Measurements from ENCODE around the gene MYBL2. TPM values are rescaled to one million over a fixed set of nuclear protein-coding genes. Genes with fewer than 3 reads are reported as not detected.

MYBL2 gene
- total RNA-seq, 1 donor from 2014 or later: 1.7 TPM

DNA sequence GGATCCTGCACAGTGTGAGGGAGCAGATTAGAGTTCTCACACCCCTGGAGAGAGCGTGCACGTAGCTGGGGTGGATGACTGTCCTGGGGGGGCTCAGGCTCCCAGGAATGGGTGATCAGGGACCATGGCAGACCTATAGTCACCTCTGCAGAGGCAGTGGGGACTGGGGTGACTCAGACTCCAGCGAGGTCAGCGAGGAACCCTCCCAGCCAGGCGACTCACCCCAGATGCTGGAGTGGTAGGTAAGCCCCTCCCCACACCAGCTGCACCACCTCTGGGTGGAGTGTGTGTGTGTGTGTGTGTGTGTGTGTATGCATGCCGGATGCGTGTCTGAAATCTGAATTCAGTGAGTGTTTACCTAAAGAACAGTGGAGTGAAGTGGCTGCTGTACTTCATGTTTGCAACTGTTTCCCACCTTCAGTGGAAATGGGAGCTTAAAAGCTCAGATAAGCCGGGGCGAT lies 77.3 kb downstream of the MYBL2 start:
- TF ChIP-seq, protein P1, sequence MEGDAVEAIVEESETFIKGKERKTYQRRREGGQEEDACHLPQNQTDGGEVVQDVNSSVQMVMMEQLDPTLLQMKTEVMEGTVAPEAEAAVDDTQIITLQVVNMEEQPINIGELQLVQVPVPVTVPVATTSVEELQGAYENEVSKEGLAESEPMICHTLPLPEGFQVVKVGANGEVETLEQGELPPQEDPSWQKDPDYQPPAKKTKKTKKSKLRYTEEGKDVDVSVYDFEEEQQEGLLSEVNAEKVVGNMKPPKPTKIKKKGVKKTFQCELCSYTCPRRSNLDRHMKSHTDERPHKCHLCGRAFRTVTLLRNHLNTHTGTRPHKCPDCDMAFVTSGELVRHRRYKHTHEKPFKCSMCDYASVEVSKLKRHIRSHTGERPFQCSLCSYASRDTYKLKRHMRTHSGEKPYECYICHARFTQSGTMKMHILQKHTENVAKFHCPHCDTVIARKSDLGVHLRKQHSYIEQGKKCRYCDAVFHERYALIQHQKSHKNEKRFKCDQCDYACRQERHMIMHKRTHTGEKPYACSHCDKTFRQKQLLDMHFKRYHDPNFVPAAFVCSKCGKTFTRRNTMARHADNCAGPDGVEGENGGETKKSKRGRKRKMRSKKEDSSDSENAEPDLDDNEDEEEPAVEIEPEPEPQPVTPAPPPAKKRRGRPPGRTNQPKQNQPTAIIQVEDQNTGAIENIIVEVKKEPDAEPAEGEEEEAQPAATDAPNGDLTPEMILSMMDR (IDR thresholded peaks at IDR 0.05): no peak
- TF ChIP-seq POLR2A (IDR thresholded peaks at IDR 0.05) (no peak), POLR2AphosphoS5 (IDR thresholded peaks at IDR 0.05; ENCODE audit: insufficient read depth in 1 of 2, low read depth in 1 of 2) (no peak)
- H3K4me3 ChIP-seq: no peak overlapping the region
- H3K4me1 ChIP-seq: no peaks in the 10 kb centered on the region
- no peak for DNase-seq (ENCODE audit: extremely low spot score in 2 of 2)
- intact Hi-C loops (cut with DNase I): no loop called here
- no peaks in the 10 kb centered on the region for H3K9me3 ChIP-seq
- no peaks in the 10 kb centered on the region for H3K27me3 ChIP-seq
- H3K27ac ChIP-seq: no peak overlapping the region
- H3K36me3 ChIP-seq: no peaks in the 10 kb centered on the region

DNA sequence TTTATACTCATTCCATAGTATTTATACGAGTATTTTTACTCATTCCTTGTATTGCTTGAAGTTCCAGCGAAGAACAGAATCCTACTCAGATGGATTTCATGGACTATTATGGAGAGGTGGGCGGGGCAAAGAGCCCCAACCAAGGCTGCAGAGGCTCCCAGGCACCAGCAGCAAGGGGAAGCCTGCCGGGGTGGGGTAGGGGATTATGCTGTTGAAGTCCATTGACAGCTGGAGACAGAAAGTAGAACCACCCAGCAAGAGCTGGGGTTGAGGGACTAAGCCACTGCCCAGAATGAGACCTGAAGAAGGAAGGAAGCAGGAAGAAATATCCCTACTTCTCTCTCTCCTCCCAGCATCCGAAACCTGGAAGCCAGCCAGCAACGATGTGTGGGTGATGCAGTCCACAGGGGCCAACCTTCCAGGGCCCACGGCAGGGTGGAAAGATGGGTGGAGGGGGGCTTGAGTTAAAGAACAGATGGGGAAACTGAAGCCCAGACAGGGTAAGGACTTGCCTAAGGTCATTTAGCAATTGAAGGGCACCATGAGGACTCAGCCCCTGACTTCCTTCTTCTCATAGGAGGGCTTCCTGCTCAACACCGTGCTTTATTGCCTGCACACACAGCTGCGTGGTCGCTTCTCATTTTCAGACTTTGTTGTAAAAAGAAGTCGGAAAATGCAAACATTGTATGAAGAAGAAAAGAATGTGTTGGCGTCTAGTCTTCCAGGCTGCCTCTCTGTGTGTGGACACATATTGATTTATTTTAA lies 78.2 kb downstream of the MYBL2 start:
- Histone ChIP-seq H3K36me3 (no peaks in the 10 kb centered on the region), H3K4me3 (no peak overlapping the region), H3K27me3 (no peaks in the 10 kb centered on the region), H3K4me1 (no peaks in the 10 kb centered on the region), H3K27ac (no peak overlapping the region), H3K9me3 (no peaks in the 10 kb centered on the region)
- TF ChIP-seq, protein P1 (IDR thresholded peaks at IDR 0.05): no peak
- TF ChIP-seq POLR2AphosphoS5 (IDR thresholded peaks at IDR 0.05; ENCODE audit: insufficient read depth in 1 of 2, low read depth in 1 of 2): no peak
- TF ChIP-seq POLR2A (IDR thresholded peaks at IDR 0.05): no peak
- intact Hi-C loops (cut with DNase I): no loop called here
- no peak for DNase-seq (ENCODE audit: extremely low spot score in 2 of 2)

DNA sequence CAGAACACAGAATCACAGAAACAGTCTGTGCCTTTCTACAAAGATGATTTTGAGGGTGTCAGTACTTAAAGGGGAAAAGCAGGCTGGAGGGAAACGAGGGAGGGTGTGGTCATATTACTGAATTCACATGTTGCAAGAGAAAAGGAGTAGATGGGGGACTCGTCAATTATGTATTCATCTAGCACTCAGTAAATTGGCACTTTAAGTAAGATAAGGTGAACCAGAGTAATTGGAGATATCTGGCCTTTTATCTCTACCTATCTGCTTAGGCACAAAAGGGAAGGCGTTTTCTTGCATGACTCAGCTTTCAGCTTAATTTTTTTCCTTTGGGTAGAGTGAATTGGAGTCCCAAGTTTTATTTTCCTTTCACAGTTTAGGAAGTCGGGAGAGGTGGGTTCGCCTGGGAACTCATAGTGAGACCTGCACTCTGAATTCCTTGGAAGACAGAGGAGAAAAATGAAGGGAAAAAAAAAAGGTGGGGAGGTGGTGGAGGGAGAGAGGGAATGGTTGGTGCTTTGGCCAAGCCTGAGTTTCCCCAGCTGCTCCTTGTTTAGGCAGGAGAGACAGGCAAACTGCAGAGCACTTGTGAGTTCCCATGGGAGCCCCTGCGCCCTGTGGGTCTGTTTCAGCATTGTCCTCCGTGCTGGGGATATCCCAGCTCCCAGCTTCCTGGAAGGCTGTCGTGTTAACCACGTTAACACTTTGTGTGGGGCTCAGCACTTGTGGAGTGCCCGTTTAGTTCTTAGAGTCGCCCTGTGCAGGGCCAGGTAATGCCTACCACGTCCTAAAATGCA lies 79.6 kb downstream of the MYBL2 start:
- no peak for TF ChIP-seq POLR2A (IDR thresholded peaks at IDR 0.05)
- TF ChIP-seq POLR2AphosphoS5 (IDR thresholded peaks at IDR 0.05; ENCODE audit: insufficient read depth in 1 of 2, low read depth in 1 of 2): no peak
- TF ChIP-seq, protein P1 (IDR thresholded peaks at IDR 0.05): no peak
- no peak overlapping the region for H3K27ac ChIP-seq
- DNase-seq (ENCODE audit: extremely low spot score in 2 of 2): no peak
- intact Hi-C loops (cut with DNase I): no loop called here
- no peaks in the 10 kb centered on the region for H3K36me3 ChIP-seq
- H3K27me3 ChIP-seq: no peaks in the 10 kb centered on the region
- H3K4me3 ChIP-seq: no peak overlapping the region
- no peaks in the 10 kb centered on the region for H3K4me1 ChIP-seq
- H3K9me3 ChIP-seq: no peaks in the 10 kb centered on the region

DNA sequence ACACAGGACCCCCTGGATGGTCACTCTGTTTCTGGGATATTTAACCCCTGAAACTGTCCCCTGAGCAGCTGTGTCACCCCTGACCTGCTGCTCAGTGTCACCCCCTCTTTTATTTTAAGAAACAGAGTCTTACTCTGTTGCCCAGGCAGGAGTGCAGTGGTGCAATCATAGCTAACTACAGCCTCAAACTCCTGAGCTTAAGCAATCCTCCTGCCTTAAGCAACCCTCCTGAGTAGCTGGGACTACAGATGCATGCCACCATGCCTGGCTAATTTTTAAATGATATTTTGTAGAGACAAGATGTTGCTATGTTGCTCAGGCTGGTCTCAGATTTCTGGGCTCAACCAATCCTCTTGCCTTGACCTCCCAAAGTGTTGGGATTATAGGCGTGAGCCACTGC lies 81.4 kb downstream of the MYBL2 start:
- intact Hi-C loops (cut with DNase I): loop anchor here (2.0 kb wide), 1 partner anchor 335 kb away; no protein-coding TSS in a partner anchor
- H3K36me3 ChIP-seq: no peaks in the 10 kb centered on the region
- H3K27me3 ChIP-seq: no peaks in the 10 kb centered on the region
- no peak overlapping the region for H3K27ac ChIP-seq
- no peaks in the 10 kb centered on the region for H3K9me3 ChIP-seq
- H3K4me1 ChIP-seq: no peaks in the 10 kb centered on the region
- H3K4me3 ChIP-seq: no peak overlapping the region
- DNase-seq (ENCODE audit: extremely low spot score in 2 of 2): no peak
- TF ChIP-seq POLR2AphosphoS5 (IDR thresholded peaks at IDR 0.05; ENCODE audit: insufficient read depth in 1 of 2, low read depth in 1 of 2) (no peak), POLR2A (IDR thresholded peaks at IDR 0.05) (no peak)
- TF ChIP-seq, protein P1 (IDR thresholded peaks at IDR 0.05): no peak
